Measurements from ENCODE around the gene PDZD8. TPM values are rescaled to one million over a fixed set of nuclear protein-coding genes. Genes with fewer than 3 reads are reported as not detected.

PDZD8 gene
- total RNA-seq, 8 experiments from 2014 or later = 10.0 to 62.1 (median 18.3) TPM

- no peak for ATAC-seq (replicated peaks in 6 of 8)
- in situ Hi-C loops (cut with MboI; ENCODE audit: low pct_unique_long_range_greater_than_20kb in 2 of 9, low sequenced_read_pairs in 9 of 9, unreplicated experiment in 9 of 9) = loop anchor here in 1 of 9 experiments (10.0 kb wide), 1 partner anchor 77 kb away; no protein-coding TSS in a partner anchor
- H3K27ac ChIP-seq = no peak overlapping the region
- H3K4me1 ChIP-seq (replicated peaks in 1 of 2) = peaks cover 0 to under 1% of the 10 kb centered on the region in 2 donors
- no peak overlapping the region for H3K4me3 ChIP-seq
Measured at GRCh38 chr10:117228210-117228609, 147.0 kb downstream of the PDZD8 start.

Other genes with a start within 250 kb of the PDZD8 start
- under 1 TPM in 6 of 8 experiments, not detected in 2; 0.05 to 0.95 (median 0.34) TPM for gene VAX1, start 237.2 kb downstream of the PDZD8 start, total RNA-seq
- gene KCNK18, start 178.0 kb downstream of the PDZD8 start, total RNA-seq = under 1 TPM in 1 of 8 experiments, not detected in 7; 0.21 TPM
- 1 to 10 TPM in 1 of 8 experiments, under 1 TPM in 7; 0.05 to 4.4 (median 0.15) TPM for gene SLC18A2, start 134.3 kb downstream of the PDZD8 start, total RNA-seq
- gene EMX2, start 167.3 kb upstream of the PDZD8 start, total RNA-seq = 10 to 100 TPM in 1 of 8 experiments, 1 to 10 TPM in 1, under 1 TPM in 6; 0.05 to 14.8 (median 0.86) TPM

All from motor neuron (in vitro differentiated cells).